ENCODE measurements around the gene TBC1D5. TPM values are rescaled to one million over a fixed set of nuclear protein-coding genes. Genes with fewer than 3 reads are reported as not detected.

Gene TBC1D5
- total RNA-seq, 1 donor from 2014 or later = 75.6 TPM

DNA sequence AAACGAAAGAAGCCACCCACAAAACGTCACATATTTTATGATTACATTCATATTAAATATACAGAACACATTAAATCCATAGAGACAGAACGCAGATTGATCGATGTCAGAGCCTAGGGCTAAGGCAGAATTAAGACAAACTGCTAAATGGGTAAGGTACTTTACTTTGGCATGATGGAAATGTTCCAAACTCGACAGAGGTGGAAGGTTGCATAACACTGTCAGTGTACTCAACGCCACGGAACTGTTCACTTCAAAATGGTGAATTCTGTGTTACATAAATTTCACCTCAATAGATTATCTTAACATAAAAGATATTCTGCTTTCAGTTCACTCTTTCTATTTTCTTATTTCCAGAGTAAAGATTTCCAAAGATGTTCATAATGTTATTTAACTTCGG is 158.4 kb downstream of the TBC1D5 start:
- no peak for DNase-seq
- ATAC-seq = no peak
- intact Hi-C loops (cut with DNase I) = no loop called here
- no peaks in the 10 kb centered on the region for H3K4me1 ChIP-seq
- H3K36me3 ChIP-seq = no peaks in the 10 kb centered on the region
- H3K27ac ChIP-seq = no peak overlapping the region
- no peaks in the 10 kb centered on the region for H3K9me3 ChIP-seq
- no peak overlapping the region for H3K4me3 ChIP-seq
- H3K27me3 ChIP-seq (ENCODE audit: low read depth) = no peaks in the 10 kb centered on the region
- TF ChIP-seq, protein P1, sequence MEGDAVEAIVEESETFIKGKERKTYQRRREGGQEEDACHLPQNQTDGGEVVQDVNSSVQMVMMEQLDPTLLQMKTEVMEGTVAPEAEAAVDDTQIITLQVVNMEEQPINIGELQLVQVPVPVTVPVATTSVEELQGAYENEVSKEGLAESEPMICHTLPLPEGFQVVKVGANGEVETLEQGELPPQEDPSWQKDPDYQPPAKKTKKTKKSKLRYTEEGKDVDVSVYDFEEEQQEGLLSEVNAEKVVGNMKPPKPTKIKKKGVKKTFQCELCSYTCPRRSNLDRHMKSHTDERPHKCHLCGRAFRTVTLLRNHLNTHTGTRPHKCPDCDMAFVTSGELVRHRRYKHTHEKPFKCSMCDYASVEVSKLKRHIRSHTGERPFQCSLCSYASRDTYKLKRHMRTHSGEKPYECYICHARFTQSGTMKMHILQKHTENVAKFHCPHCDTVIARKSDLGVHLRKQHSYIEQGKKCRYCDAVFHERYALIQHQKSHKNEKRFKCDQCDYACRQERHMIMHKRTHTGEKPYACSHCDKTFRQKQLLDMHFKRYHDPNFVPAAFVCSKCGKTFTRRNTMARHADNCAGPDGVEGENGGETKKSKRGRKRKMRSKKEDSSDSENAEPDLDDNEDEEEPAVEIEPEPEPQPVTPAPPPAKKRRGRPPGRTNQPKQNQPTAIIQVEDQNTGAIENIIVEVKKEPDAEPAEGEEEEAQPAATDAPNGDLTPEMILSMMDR (IDR thresholded peaks at IDR 0.05) = no peak

DNA sequence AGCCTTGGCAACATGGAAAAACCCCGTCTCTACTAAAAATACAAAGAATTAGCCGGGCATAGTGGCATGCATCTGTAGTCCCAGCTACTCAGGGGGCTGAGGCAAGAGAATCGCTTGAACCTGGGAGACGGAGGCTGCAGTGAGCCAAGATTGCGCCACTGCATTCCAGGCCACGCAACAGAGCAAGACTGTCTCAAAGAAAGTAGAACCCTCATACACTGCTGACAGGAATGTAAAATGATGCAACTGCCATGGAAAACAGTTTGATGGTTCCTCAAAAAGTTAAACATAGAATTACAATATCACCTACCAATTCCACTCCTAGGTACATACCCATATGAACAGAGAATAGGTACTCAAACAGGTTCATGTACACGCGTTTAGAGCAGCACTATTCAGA is 158.9 kb downstream of the TBC1D5 start:
- H3K27me3 ChIP-seq (ENCODE audit: low read depth) = no peaks in the 10 kb centered on the region
- no peaks in the 10 kb centered on the region for H3K4me1 ChIP-seq
- TF ChIP-seq, protein P1 (IDR thresholded peaks at IDR 0.05) = no peak
- H3K27ac ChIP-seq = no peak overlapping the region
- H3K4me3 ChIP-seq = no peak overlapping the region
- no peak for ATAC-seq
- no peaks in the 10 kb centered on the region for H3K9me3 ChIP-seq
- H3K36me3 ChIP-seq = no peaks in the 10 kb centered on the region
- DNase-seq = no peak
- intact Hi-C loops (cut with DNase I) = no loop called here

- H3K9me3 ChIP-seq = no peaks in the 10 kb centered on the region
- H3K4me3 ChIP-seq = no peak overlapping the region
- no peaks in the 10 kb centered on the region for H3K27me3 ChIP-seq (ENCODE audit: low read depth)
- H3K27ac ChIP-seq = no peak overlapping the region
- ATAC-seq = no peak
- no peak for DNase-seq
- intact Hi-C loops (cut with DNase I) = no loop called here
- H3K36me3 ChIP-seq = no peaks in the 10 kb centered on the region
- no peaks in the 10 kb centered on the region for H3K4me1 ChIP-seq
- TF ChIP-seq, protein P1 (IDR thresholded peaks at IDR 0.05) = no peak
Measured at GRCh38 chr3:17581421-17582080, 160.9 kb downstream of the TBC1D5 start.

DNA sequence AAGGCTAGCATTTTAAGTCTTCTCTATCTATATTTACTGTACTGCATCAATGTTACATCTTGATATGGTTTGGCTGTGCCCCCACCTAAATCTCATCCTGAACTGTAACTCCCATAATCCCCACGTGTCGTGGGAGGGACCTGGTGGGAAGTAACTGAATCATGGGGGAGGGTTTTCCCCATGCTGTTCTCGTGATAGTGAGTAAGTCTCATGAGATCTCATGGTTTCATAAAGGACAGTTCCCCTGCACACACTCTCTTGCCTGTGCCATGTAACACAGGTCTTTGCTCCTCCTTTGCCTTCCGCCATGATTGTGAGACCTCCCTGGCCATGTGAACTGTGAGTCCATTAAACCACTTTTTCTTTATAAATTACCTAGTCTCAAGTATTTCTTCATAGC is 161.5 kb downstream of the TBC1D5 start:
- intact Hi-C loops (cut with DNase I) = no loop called here
- Histone ChIP-seq H3K9me3 (no peaks in the 10 kb centered on the region), H3K36me3 (no peaks in the 10 kb centered on the region), H3K4me3 (no peak overlapping the region), H3K27me3 (ENCODE audit: low read depth) (no peaks in the 10 kb centered on the region), H3K27ac (no peak overlapping the region), H3K4me1 (no peaks in the 10 kb centered on the region)
- no peak for DNase-seq
- no peak for ATAC-seq
- TF ChIP-seq, protein P1 (IDR thresholded peaks at IDR 0.05) = no peak

- ATAC-seq (no peak), DNase-seq (no peak)
- Histone ChIP-seq H3K9me3 (no peaks in the 10 kb centered on the region), H3K27me3 (ENCODE audit: low read depth) (no peaks in the 10 kb centered on the region), H3K4me3 (no peak overlapping the region), H3K4me1 (no peaks in the 10 kb centered on the region), H3K36me3 (no peaks in the 10 kb centered on the region), H3K27ac (no peak overlapping the region)
- TF ChIP-seq, protein P1 (IDR thresholded peaks at IDR 0.05) = no peak
- intact Hi-C loops (cut with DNase I) = no loop called here
Measured at GRCh38 chr3:17579289-17580031, 163.0 kb downstream of the TBC1D5 start.
